Measurements from ENCODE around the gene ZNF444.
"Not testable (repeated sequence)": the region's sequence is repeated elsewhere in the genome, so short reads cannot be mapped to it uniquely, and the experiment has no call there.

DNA sequence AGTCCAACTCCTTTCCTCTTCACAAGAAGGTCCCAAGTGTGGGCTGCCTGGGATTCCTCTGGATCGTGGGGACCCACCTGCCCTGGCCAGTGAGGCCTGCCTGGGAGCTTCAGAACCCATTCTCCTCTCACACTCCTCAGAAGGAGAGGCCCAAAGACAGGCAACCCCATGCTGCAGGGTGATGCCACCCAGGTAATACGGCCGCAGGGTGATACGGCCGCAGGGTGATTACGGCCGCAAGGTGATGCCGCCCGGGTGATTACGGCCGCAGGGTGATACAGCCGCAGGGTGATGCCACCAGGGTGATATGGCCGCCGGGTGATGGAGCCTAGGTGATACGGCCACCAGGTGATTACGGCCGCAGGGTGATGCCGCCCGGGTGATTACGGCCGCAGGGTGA lies 42.9 kb upstream of the ZNF444 start:
- TF ChIP-seq NR3C1 (CRISPR knock-in tag; conservative IDR thresholded peaks at IDR 0.05; ENCODE audit: low read depth) = not testable (repeated sequence)
- TF ChIP-seq, protein P1, sequence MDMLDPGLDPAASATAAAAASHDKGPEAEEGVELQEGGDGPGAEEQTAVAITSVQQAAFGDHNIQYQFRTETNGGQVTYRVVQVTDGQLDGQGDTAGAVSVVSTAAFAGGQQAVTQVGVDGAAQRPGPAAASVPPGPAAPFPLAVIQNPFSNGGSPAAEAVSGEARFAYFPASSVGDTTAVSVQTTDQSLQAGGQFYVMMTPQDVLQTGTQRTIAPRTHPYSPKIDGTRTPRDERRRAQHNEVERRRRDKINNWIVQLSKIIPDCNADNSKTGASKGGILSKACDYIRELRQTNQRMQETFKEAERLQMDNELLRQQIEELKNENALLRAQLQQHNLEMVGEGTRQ (CRISPR knock-in tag; IDR thresholded peaks at IDR 0.05) = not testable (repeated sequence)
